Measurements from ENCODE around the gene MEP1B. TPM values are rescaled to one million over a fixed set of nuclear protein-coding genes. Genes with fewer than 3 reads are reported as not detected.

MEP1B gene
- total RNA-seq, 1 donor from 2014 or later = not detected

- DNase-seq (no peak), ATAC-seq (ENCODE audit: poor library complexity) (no peak)
- intact Hi-C loops (cut with DNase I) = no loop called here
Measured at GRCh38 chr18:32258148-32258547, 68.3 kb downstream of the MEP1B start.

- ATAC-seq (ENCODE audit: poor library complexity) = no peak
- no peak for DNase-seq
- intact Hi-C loops (cut with DNase I) = no loop called here
Measured at GRCh38 chr18:32258558-32259204, 68.8 kb downstream of the MEP1B start.

GRCh38 chr18:32259553-32259952, 69.7 kb downstream of the MEP1B start:
- no peak for ATAC-seq (ENCODE audit: poor library complexity)
- no peak for DNase-seq
- intact Hi-C loops (cut with DNase I) = no loop called here

- ATAC-seq (ENCODE audit: poor library complexity) = no peak
- intact Hi-C loops (cut with DNase I) = no loop called here
- DNase-seq = no peak
Measured at GRCh38 chr18:32261003-32261402, 71.2 kb downstream of the MEP1B start.

DNA sequence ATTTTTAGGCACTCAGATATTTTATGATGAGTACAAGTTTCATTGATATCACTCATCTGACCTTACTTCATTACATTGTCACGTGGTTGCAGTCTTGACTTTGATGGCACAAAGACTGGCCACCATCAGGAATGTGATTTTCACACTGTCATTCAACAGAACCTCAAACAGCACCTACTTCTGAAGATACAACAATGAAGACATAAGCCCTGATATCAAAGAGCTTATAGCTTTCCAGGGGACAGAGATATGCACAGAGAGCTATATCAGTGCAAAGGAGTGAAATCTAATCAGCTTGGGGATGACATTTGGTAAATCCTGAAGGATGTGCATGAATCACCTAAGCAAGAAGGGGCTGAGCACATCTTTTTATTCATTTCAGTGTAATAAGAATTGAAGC, 72.3 kb downstream of the MEP1B start:
- intact Hi-C loops (cut with DNase I) = no loop called here
- DNase-seq (no peak), ATAC-seq (ENCODE audit: poor library complexity) (peak; percentile 34)

DNA sequence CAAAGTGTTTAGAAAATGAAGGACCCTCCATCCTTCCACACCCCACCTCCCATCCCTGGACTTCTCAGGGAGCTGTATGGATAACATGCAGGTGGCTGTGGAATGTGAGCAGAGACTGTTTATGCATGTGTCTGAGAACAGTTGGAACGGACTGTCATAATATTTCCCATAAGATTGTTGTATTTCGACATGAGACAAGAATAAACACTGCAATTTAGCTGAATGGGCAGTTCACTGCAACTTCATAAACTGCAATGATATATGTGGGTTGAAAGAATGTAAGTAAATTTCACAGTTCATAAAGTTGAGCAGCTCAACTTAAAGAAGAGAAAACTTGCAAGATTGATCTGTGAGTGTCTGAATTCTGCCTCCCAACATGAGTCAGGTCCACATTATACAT, 74.6 kb downstream of the MEP1B start:
- DNase-seq = no peak
- no peak for ATAC-seq (ENCODE audit: poor library complexity)
- intact Hi-C loops (cut with DNase I) = no loop called here

DNA sequence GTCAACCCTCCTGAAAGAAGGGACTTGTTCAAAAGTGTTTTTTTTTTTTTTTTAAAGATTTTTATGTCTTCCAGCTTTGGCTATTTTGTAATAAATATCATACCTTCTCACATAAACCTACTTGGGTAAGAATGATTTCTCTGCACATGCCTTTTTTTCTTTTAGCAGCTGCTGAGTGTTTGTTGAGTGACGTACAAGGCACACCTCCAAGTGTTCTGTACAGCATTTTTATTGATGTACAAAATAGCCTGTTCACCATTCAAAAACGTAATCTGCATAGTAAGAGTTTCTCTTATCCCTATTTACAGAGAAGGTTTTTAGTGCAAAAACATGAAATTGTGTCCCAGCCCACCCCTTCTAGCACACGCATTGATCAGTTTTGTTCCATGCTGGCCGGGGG, 77.6 kb downstream of the MEP1B start:
- DNase-seq (no peak), ATAC-seq (ENCODE audit: poor library complexity) (no peak)
- intact Hi-C loops (cut with DNase I) = no loop called here

Other genes starting within 250 kb of the MEP1B start
- 34.1 TPM for gene TRAPPC8, start 246.9 kb upstream of the MEP1B start, total RNA-seq
- 3.8 TPM for gene RNF125, start 171.2 kb upstream of the MEP1B start, total RNA-seq
- gene RNF138, start 98.2 kb upstream of the MEP1B start, total RNA-seq = 8.9 TPM